Right ventricle myocardium inferior (tissue), 1 donor: ENCODE data around the gene GBP5. TPM values are rescaled to one million over a fixed set of nuclear protein-coding genes. Genes with fewer than 3 reads are reported as not detected.
"Not testable (repeated sequence)": the region's sequence is repeated elsewhere in the genome, so short reads cannot be mapped to it uniquely, and the experiment has no call there.

Source experiments
- ATAC-seq: fragments of 200-7000 bp; cut with Tn5 transposase; one replicate; pipeline ENCODE4 v1.9.1; 2020; ENCODE audit warnings: mild to moderate bottlenecking, moderate library complexity
- DNase-seq: peaks from one replicate; pipeline ENCODE4 v3.0.0; 2021; ENCODE audit errors: missing footprints
- intact Hi-C: fragments of 100-400 bp; cut with DNase I; formaldehyde crosslinking; loops from one replicate; pipeline ENCODE4 v1.11.0; 2022
- long read RNA-seq: library from polyadenylated mRNA; unstranded; transcript quantifications from one replicate; pipeline ENCODE4 v2.0.0, GENCODE V29; 2021
- total RNA-seq: library from RNA; stranded (reverse); fragmentation: NEBNext Ultra II Directional; extraction: Animal tissue kit (Norgen Biotek cat#: 25700); gene quantifications from one replicate; pipeline ENCODE4 v1.2.1, GENCODE V29; 2021
- donor health status: DM: no; HTN: yes; CAD: no; lungs with severe emphysema.

Gene GBP5
- 0.68 TPM for total RNA-seq
- long read RNA-seq, result 0 reads

DNA sequence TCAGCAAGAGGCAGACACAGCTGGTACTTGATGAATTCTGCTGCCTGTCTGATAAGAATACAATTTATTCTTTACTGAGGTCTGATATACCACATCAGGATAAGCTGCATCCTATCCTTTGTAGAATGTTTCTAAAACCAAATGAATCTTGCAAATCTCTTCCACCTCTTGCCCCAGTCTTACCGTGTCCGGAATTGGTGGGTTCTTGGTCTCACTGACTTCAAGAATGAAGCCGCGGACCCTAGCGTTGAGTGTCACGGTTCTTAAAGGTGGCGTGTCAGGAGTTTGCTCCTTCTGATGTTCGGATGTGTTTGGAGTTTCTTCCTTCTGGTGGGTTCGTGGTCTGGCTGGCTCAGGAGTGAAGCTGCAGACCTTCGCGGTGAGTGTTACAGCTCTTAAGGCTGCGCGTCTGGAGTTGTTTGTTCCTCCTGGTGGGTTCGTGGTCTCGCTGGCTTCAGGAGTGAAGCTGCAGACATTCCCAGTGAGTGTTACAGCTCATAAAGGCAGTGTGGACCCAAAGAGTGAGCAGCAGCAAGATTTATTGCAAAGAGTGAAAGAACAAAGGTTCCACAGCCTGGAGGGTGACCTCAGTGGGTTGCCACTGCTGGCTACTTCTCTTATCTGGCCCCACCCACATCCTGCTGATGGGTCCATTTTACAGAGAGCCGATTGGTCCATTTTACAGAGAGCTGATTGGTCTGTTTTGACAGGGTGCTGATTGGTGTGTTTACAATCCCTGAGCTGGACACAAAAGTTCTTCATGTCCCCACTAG lies at the start of gene GBP5:
Gene GBP5, minus strand, starts transcription at position 592 of the 773 bp plus-strand sequence. CDS start 3,305 bp downstream, outside the sequence.
- not testable (repeated sequence) for DNase-seq, ATAC-seq
- intact Hi-C loops, result loop anchor here (10.0 kb wide), 1 partner anchor 188 kb away; no protein-coding TSS in a partner anchor

- intact Hi-C loops, result no loop called here
- ATAC-seq (peak; percentile 50), DNase-seq (no peak)
Observed at GRCh38 chr1:89322402-89322801, 49.7 kb upstream of the GBP5 start.

DNA sequence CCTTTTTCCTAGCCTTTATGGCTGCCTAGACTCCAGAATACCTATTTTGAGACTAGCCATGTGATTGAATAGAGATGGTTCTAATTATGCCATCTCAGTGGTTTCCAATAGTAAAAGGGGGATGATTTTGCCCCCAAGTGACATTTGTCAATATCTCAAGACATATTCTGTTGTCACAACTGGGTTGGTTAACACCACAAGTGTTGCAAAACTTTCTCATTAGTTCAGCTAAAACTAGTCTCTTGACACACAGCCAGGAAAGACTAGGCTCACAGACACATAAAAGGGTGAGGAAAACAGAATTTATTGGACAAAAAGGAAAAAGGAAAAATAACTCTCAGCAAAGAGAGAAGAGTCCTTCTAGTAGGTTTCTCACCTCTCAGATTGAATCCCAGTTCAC lies 39.9 kb upstream of the GBP5 start:
- ATAC-seq, result no peak
- intact Hi-C loops, result loop anchor here (5.0 kb wide), 2 partner anchors 45 to 50 kb away; no protein-coding TSS in a partner anchor
- no peak for DNase-seq

DNA sequence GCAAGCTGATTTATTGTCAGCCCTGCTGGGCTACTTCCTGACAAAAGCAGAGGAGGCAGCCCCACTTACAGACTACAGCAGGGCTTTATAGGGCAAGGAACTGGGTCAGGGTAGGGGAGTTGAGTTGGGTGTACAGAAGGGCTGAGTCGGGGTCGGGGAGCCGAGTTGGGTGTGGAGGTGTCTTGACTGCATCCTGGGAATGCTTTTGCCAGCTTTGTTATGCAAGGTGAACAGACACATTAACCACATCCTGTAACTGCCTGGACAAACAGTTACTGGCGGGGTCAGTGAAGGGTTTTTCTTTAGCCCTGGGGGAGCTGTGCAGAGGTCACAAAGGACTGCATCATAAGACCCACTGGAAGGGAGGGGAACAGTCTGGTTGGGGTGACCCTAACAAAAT lies 39.1 kb upstream of the GBP5 start:
- ATAC-seq (peak; percentile 20), DNase-seq (no peak)
- intact Hi-C loops, result loop anchor here (5.0 kb wide), 2 partner anchors 46 to 49 kb away; no protein-coding TSS in a partner anchor

GRCh38 chr1:89310976-89311375 lies 38.3 kb upstream of the GBP5 start:
- DNase-seq (no peak), ATAC-seq (no peak)
- intact Hi-C loops, result loop anchor here (5.0 kb wide), 2 partner anchors 46 to 49 kb away; no protein-coding TSS in a partner anchor

GRCh38 chr1:89310505-89310904 lies 37.8 kb upstream of the GBP5 start:
- ATAC-seq (no peak), DNase-seq (no peak)
- intact Hi-C loops, result loop anchor here (5.0 kb wide), 2 partner anchors 47 to 48 kb away; no protein-coding TSS in a partner anchor

DNA sequence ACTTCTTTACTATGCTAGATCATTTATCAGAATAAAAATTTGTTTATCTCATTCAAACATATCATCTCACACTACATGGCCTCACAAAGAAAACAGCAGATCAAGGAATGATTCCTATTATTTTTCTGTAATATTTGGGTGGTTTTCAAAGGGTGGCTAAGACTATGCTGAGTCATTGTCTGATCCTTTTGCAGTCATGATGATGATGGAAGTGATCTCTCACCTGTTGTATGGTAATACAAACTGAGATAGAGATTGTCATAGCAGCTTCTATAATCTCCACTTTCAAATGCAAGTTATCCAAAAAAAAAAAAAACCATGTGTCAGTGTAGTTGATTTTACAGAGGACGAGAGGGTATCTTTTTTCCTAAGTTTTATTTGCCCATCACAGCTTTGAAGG lies 37.2 kb upstream of the GBP5 start:
- ATAC-seq, result no peak
- intact Hi-C loops, result loop anchor here (5.0 kb wide), 2 partner anchors 47 to 48 kb away; no protein-coding TSS in a partner anchor

GRCh38 chr1:89306273-89306672 lies 33.6 kb upstream of the GBP5 start:
- DNase-seq (no peak), ATAC-seq (no peak)
- intact Hi-C loops, result no loop called here

More for the DNA sequence above, 37.2 kb upstream of the GBP5 start:
- DNase-seq, result no peak

GRCh38 chr1:89305493-89305892 lies 32.8 kb upstream of the GBP5 start:
- intact Hi-C loops, result no loop called here
- DNase-seq (no peak), ATAC-seq (no peak)

GRCh38 chr1:89304572-89305230 lies 32.0 kb upstream of the GBP5 start:
- intact Hi-C loops, result no loop called here
- DNase-seq (no peak), ATAC-seq (no peak)

GRCh38 chr1:89302697-89303332 lies 30.2 kb upstream of the GBP5 start:
- ATAC-seq, result no peak
- intact Hi-C loops, result no loop called here
- DNase-seq, result no peak

DNA sequence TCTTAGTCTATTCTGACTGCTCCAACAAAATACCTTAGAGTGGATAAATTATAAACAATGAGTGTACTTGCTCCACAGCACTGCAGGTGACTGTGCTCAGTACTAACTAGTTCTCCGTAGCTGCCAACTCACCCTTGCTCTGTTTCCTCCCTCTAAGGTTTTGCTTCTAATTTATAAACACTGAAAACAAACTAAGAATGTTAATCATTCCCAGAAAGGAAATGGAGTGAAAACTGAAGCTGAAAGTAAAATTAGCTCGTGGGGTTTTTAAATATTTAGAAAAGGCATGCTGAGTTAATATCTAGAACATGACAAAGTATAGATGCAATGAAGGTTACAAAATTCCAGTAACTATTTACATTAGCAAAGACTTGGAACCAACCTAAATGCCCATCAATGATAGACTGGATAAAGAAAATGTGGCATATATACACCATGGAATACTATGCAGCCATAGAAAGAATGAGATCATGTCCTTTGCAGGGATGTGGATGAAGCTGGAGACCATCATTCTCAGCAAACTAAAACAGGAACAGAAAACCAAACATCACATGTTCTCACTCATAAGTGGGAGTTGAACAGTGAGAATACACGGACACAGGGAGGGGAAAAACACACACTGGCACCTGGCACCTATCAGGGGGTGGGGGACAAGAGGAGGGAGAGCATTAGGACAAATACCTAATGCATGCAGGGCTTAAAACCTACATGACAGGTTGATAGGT lies 27.2 kb upstream of the GBP5 start:
- DNase-seq, ATAC-seq, intact Hi-C loops: not testable (repeated sequence)

- ATAC-seq (no peak), DNase-seq (no peak)
- intact Hi-C loops, result no loop called here
Observed at GRCh38 chr1:89298461-89298860, 25.8 kb upstream of the GBP5 start.

DNA sequence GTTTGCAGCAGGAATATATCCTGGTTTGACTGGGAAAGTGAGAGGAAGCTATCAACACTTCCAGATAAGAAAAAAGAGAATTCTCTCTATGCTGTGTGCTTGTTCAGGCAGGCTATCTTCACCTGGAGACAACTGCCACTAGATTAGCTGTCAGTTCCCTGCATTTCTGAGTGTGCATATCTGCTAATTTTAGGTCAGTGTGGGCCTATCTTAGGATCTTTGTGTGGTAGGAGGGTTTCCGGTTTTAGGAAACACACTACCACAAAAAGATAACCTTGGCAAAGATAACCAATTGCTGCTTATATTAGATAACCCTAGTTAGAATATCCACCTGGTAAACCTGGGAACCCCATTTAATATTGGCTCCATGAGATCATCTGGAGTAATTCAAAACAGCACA lies 22.5 kb upstream of the GBP5 start:
- DNase-seq, result no peak
- ATAC-seq, result no peak
- intact Hi-C loops, result no loop called here

DNA sequence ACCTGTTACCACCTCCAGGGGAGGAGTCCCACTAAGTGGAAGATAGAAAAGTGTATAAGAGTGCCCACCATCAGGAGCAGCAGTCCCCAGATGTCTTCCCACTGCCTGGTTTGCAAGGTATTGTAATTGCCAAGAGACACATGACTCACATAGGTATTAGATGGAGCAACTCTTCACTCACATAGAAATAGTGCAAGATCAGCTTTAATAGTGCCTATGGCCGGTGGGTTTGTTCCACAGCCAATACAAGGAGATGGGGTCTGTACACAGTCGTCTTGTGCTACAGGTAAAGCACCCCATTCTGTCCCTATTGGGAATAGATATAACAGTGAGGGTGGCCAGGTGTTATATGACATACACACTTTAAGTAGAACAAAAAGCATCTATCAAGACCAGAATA lies 18.6 kb upstream of the GBP5 start:
- intact Hi-C loops, result no loop called here
- ATAC-seq, result no peak
- DNase-seq, result no peak

DNA sequence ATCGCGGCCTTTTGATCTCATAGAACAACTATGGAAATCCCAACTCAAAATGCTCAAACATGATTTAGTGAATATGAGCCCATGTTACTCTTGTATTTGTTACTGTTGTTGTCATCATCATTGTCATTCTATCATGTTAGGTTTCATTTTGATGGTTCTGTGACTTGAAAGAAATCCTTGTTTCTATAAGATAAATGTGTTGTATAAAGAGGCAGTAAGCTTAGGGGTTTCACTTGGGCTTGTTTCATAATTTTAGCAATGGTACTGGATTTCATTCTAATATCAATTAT lies 15.3 kb upstream of the GBP5 start:
- ATAC-seq (no peak), DNase-seq (no peak)
- intact Hi-C loops, result loop anchor here (10.0 kb wide), 1 partner anchor 67 kb away; no protein-coding TSS in a partner anchor

DNA sequence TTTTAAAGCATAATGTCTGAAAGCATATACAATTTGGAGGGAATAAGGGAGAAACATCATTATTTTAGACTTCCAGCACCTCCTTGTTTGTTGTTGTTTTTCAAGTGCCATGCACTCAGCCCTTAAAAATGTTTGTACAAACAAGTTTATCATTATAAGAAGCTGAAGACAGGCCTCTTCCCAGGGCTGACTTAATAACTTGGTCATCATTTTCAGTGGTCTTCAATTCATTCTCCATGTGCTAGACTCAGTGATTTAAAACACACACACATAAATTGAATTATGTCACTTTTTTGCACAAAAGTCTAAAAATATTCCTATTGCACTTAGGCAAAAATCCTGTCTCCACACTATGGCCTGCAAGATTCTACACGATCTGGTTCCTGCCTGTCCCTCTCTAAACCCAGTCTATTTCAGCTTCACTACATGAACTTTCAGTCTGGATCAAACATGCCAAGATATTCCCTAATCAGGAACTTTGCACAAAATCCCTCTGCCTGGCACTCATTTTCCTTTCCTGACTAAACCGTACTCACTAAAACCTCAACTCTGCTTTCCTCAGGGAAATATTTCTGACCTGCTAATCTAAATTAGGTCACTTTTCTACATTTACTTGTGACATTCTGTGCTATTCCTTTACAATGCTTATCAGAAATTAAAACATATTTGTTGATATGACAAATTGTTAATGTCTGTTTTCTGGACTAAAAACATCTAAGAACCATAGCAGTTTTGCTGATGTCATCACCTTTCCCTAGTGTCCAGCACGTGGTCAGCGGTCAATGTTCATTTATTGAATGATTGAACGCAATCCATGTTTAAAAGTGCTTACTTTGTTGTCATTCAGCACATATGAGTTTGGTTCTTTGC lies 14.8 kb upstream of the GBP5 start:
- DNase-seq (no peak), ATAC-seq (no peak)
- intact Hi-C loops, result loop anchor here (10.0 kb wide), 1 partner anchor 67 kb away; no protein-coding TSS in a partner anchor
